ENCODE measurements around the gene MRS2. TPM values are rescaled to one million over a fixed set of nuclear protein-coding genes. Genes with fewer than 3 reads are reported as not detected.
A peak's percentile ranks its signal among the peaks of the same experiment; 100 is the strongest.

The MRS2 gene
- total RNA-seq, 1 donor from 2014 or later: 18.5 TPM

GRCh38 chr6:24446670-24447069, 43.9 kb downstream of the MRS2 start:
- no peaks in the 10 kb centered on the region for H3K9me3 Mint-ChIP-seq (ENCODE audit: unreplicated experiment)
- DNase-seq (ENCODE audit: extremely low spot score, unreplicated experiment): peak; percentile 62
- TF ChIP-seq CTCF (IDR thresholded peaks at IDR 0.05): no peak
- H3K27me3 Mint-ChIP-seq (ENCODE audit: unreplicated experiment): no peaks in the 10 kb centered on the region
- H3K36me3 Mint-ChIP-seq (ENCODE audit: unreplicated experiment): no peaks in the 10 kb centered on the region
- H3K4me3 Mint-ChIP-seq (ENCODE audit: unreplicated experiment): no peak overlapping the region
- no peak overlapping the region for H3K27ac Mint-ChIP-seq (ENCODE audit: unreplicated experiment)
- peaks cover 8% of the 10 kb centered on the region for H3K4me1 Mint-ChIP-seq (ENCODE audit: unreplicated experiment)

GRCh38 chr6:24448396-24448795, 45.7 kb downstream of the MRS2 start:
- no peak for TF ChIP-seq CTCF (IDR thresholded peaks at IDR 0.05)
- H3K27ac Mint-ChIP-seq (ENCODE audit: unreplicated experiment): no peak overlapping the region
- H3K27me3 Mint-ChIP-seq (ENCODE audit: unreplicated experiment): no peaks in the 10 kb centered on the region
- H3K36me3 Mint-ChIP-seq (ENCODE audit: unreplicated experiment): no peaks in the 10 kb centered on the region
- H3K4me1 Mint-ChIP-seq (ENCODE audit: unreplicated experiment): peaks cover 5% of the 10 kb centered on the region
- no peak overlapping the region for H3K4me3 Mint-ChIP-seq (ENCODE audit: unreplicated experiment)
- H3K9me3 Mint-ChIP-seq (ENCODE audit: unreplicated experiment): no peaks in the 10 kb centered on the region
- peak; percentile 48 for DNase-seq (ENCODE audit: extremely low spot score, unreplicated experiment)

GRCh38 chr6:24448828-24449525, 46.2 kb downstream of the MRS2 start:
- H3K4me3 Mint-ChIP-seq (ENCODE audit: unreplicated experiment): no peak overlapping the region
- no peaks in the 10 kb centered on the region for H3K36me3 Mint-ChIP-seq (ENCODE audit: unreplicated experiment)

GRCh38 chr6:24451581-24452388, 49.0 kb downstream of the MRS2 start:
- no peaks in the 10 kb centered on the region for H3K4me1 Mint-ChIP-seq (ENCODE audit: unreplicated experiment)
- TF ChIP-seq CTCF (IDR thresholded peaks at IDR 0.05): no peak
- no peak for DNase-seq (ENCODE audit: extremely low spot score, unreplicated experiment)
- H3K4me3 Mint-ChIP-seq (ENCODE audit: unreplicated experiment): no peak overlapping the region
- no peak overlapping the region for H3K27ac Mint-ChIP-seq (ENCODE audit: unreplicated experiment)
- no peaks in the 10 kb centered on the region for H3K36me3 Mint-ChIP-seq (ENCODE audit: unreplicated experiment)
- H3K27me3 Mint-ChIP-seq (ENCODE audit: unreplicated experiment): no peaks in the 10 kb centered on the region
- no peaks in the 10 kb centered on the region for H3K9me3 Mint-ChIP-seq (ENCODE audit: unreplicated experiment)

More at GRCh38 chr6:24448828-24449525, 46.2 kb downstream of the MRS2 start:
- no peaks in the 10 kb centered on the region for H3K9me3 Mint-ChIP-seq (ENCODE audit: unreplicated experiment)
- H3K27ac Mint-ChIP-seq (ENCODE audit: unreplicated experiment): no peak overlapping the region
- no peaks in the 10 kb centered on the region for H3K27me3 Mint-ChIP-seq (ENCODE audit: unreplicated experiment)
- peak; percentile 57 for DNase-seq (ENCODE audit: extremely low spot score, unreplicated experiment)
- no peak for TF ChIP-seq CTCF (IDR thresholded peaks at IDR 0.05)
- peaks cover under 1% of the 10 kb centered on the region for H3K4me1 Mint-ChIP-seq (ENCODE audit: unreplicated experiment)

GRCh38 chr6:24453921-24454320, 51.2 kb downstream of the MRS2 start:
- no peak for TF ChIP-seq CTCF (IDR thresholded peaks at IDR 0.05)
- Mint-ChIP-seq H3K4me1 (ENCODE audit: unreplicated experiment) (no peaks in the 10 kb centered on the region), H3K9me3 (ENCODE audit: unreplicated experiment) (no peaks in the 10 kb centered on the region), H3K27me3 (ENCODE audit: unreplicated experiment) (no peaks in the 10 kb centered on the region), H3K27ac (ENCODE audit: unreplicated experiment) (no peak overlapping the region), H3K36me3 (ENCODE audit: unreplicated experiment) (no peaks in the 10 kb centered on the region), H3K4me3 (ENCODE audit: unreplicated experiment) (no peak overlapping the region)
- no peak for DNase-seq (ENCODE audit: extremely low spot score, unreplicated experiment)
